HG02571 (cell line): ENCODE results near the gene GGA1.

Experiments
- ATAC-seq: cut with Tn5 transposase; IDR thresholded peaks from one replicate; pipeline ENCODE4 v1.9.1; 2021; ENCODE audit warnings: mild to moderate bottlenecking, moderate library complexity; ENCODE audit not compliant: unreplicated experiment

GGA1 gene

GRCh38 chr22:37669586-37669985, 61.0 kb downstream of the GGA1 start:
- no peak for ATAC-seq

GRCh38 chr22:37672206-37672919, 63.7 kb downstream of the GGA1 start:
- ATAC-seq: no peak

GRCh38 chr22:37672920-37673455, 64.4 kb downstream of the GGA1 start:
- no peak for ATAC-seq

GRCh38 chr22:37674248-37674647, 65.6 kb downstream of the GGA1 start:
- no peak for ATAC-seq

- peak; percentile 53 for ATAC-seq
Observed at GRCh38 chr22:37674951-37675929, 66.6 kb downstream of the GGA1 start, which contains the start of gene LGALS1. Gene LGALS1, plus strand, starts transcription at chr22:37675636. Its CDS starts 67 bp downstream, at chr22:37675703.

GRCh38 chr22:37675930-37676735, 67.5 kb downstream of the GGA1 start:
- no peak for ATAC-seq

GRCh38 chr22:37676736-37677492, 68.3 kb downstream of the GGA1 start:
- peak; percentile 39 for ATAC-seq

GRCh38 chr22:37677493-37677974, 68.9 kb downstream of the GGA1 start:
- peak; percentile 2 for ATAC-seq

GRCh38 chr22:37678372-37678771, 69.7 kb downstream of the GGA1 start:
- ATAC-seq: no peak

- no peak for ATAC-seq
Observed at GRCh38 chr22:37679670-37680069, 71.0 kb downstream of the GGA1 start.

GRCh38 chr22:37680191-37680851, 71.7 kb downstream of the GGA1 start:
- ATAC-seq: no peak

GRCh38 chr22:37681001-37681424, 72.4 kb downstream of the GGA1 start:
- ATAC-seq: no peak

GRCh38 chr22:37681556-37682049, 73.0 kb downstream of the GGA1 start:
- ATAC-seq: no peak
